A549 (cell line): ENCODE data around the gene CLRN2. TPM values are rescaled to one million over a fixed set of nuclear protein-coding genes. Genes with fewer than 3 reads are reported as not detected.

Source experiments
- ATAC-seq, 2 experiments: fragments of 200-7000 bp in 1 of 2; fragments of >200 bp in 1 of 2; cut with Nextera tagmentation in 1 of 2; cut with Tn5 transposase in 1 of 2; 3 replicates each; pipeline versions ENCODE4 v1.8.0 to v1.9.1; 2018 to 2020; ENCODE audit warnings: mild to moderate bottlenecking in 1 of 2, moderate library complexity in 1 of 2
- CTCF ChIA-PET: fragments of 300-600 bp; sonication (Branson Sonifier 250); formaldehyde crosslinking; extraction: SDS; loops from one replicate; lab custom pipeline; 2021; ENCODE audit warnings: antibody characterized with exemption, inconsistent platforms; lab: Yijun Ruan, JAX
- POLR2A ChIA-PET: fragments of 350-600 bp; formaldehyde crosslinking; extraction: SDS; loops from one replicate; lab custom pipeline; 2021; ENCODE audit warnings: antibody characterized with exemption, inconsistent platforms; lab: Yijun Ruan, JAX
- DNase-seq, 2 experiments: peaks; one replicate each; pipeline versions ENCODE4 v3.0.0 to v3.0.0-alpha.2; 2011 to 2016; ENCODE audit warnings: low read depth in 1 of 2, low spot score in 1 of 2
- FAIRE-seq: peaks from 2 replicates; lab custom pipeline; 2011; peaks lifted over from hg19 to GRCh38; lab: Jason Lieb, UNC
- H3K27ac ChIP-seq, 2 experiments: fragments of >200 bp; sonication (Bioruptor Twin); formaldehyde crosslinking; 3 replicates each; pipeline ENCODE4 v1.5.1; 2016 to 2017
- H3K4me1 ChIP-seq: fragments of >200 bp; sonication (Bioruptor Twin); formaldehyde crosslinking; 3 replicates; pipeline ENCODE4 v1.6.1; 2016
- H3K4me2 ChIP-seq: fragments of >200 bp; sonication (Bioruptor Twin); formaldehyde crosslinking; 3 replicates; pipeline ENCODE4 v1.6.1; 2016
- H3K4me3 ChIP-seq: fragments of >200 bp; sonication (Bioruptor Twin); formaldehyde crosslinking; 3 replicates; pipeline ENCODE4 v1.5.1; 2016
- H3K9me3 ChIP-seq: fragments of >200 bp; sonication (Bioruptor Twin); formaldehyde crosslinking; 3 replicates; pipeline ENCODE4 v1.6.1; 2016
- BHLHE40 ChIP-seq: IDR thresholded peaks from 2 replicates; pipeline ENCODE4 v1.6.1; 2012; ENCODE audit warnings: low read depth, low read length, inconsistent platforms
- KDM1A ChIP-seq: fragments of 200-600 bp; sonication (generic); IDR thresholded peaks from 2 replicates; pipeline ENCODE4 v1.6.1; 2016; ENCODE audit warnings: low read depth, mild to moderate bottlenecking
- MAFK ChIP-seq: fragments of 450-650 bp; IDR thresholded peaks from 2 replicates; pipeline ENCODE4 v1.6.1; 2014; ENCODE audit not compliant: partially characterized antibody
- NR3C1 ChIP-seq: fragments of >200 bp; sonication (Bioruptor Twin); formaldehyde crosslinking; IDR thresholded peaks from 3 replicates; pipeline ENCODE4 v1.6.1; 2017
- PHF8 ChIP-seq: fragments of 200-600 bp; sonication (generic); IDR thresholded peaks from 2 replicates; pipeline ENCODE4 v1.6.1; 2016; ENCODE audit warnings: low read depth, mild to moderate bottlenecking, antibody characterized with exemption, moderate library complexity, borderline replicate concordance
- POLR2A ChIP-seq: IDR thresholded peaks from 2 replicates; pipeline ENCODE4 v1.6.1; 2012; ENCODE audit warnings: mild to moderate bottlenecking, low read length
- RFX5 ChIP-seq: fragments of 450-650 bp; IDR thresholded peaks from 2 replicates; pipeline ENCODE4 v1.7.1; 2014; ENCODE audit warnings: antibody characterized with exemption, mild to moderate bottlenecking, moderate library complexity
- TP53 ChIP-seq: fragments of 250-450 bp; sonication (Bioruptor Pico); IDR thresholded peaks from 2 replicates; pipeline ENCODE4 v1.5.0; 2021; ENCODE audit warnings: mild to moderate bottlenecking, moderate library complexity
- ZFP36 ChIP-seq: fragments of 450-650 bp; IDR thresholded peaks from 2 replicates; pipeline ENCODE4 v1.6.1; 2014; ENCODE audit warnings: borderline replicate concordance; ENCODE audit not compliant: partially characterized antibody
- WGBS: methylation state at CpG from one replicate; pipeline ENCODE4 v1.1.6; 2017; ENCODE audit errors: missing lambda C conversion rate; 5-methylcytosine and 5-hydroxymethylcytosine counted together
- polyA plus RNA-seq, 4 experiments: library from polyadenylated mRNA; depleted of rRNA in 3 of 4; stranded (reverse); fragments of >200 nt; fragmentation: RNase III in 1 of 4; extraction: RNeasy Plus Mini Kit Qiagen cat#74134 plus additional on column Dnase treatment in 1 of 4; gene quantifications; 2 replicates in 3 of 4; 3 replicates in 1 of 4; pipeline ENCODE4 v1.2.3, GENCODE V29; 2011 to 2017
- TF ChIP-seq, protein P1 (sequence below): fragments of 150-350 bp; IDR thresholded peaks from 2 replicates; pipeline ENCODE4 v1.6.1; 2014; ENCODE audit warnings: low read depth, mild to moderate bottlenecking, low read length
- TF ChIP-seq, protein P2 (sequence below): IDR thresholded peaks from 2 replicates; pipeline ENCODE4 v1.6.1; 2012; ENCODE audit warnings: low read depth, borderline replicate concordance
- TF ChIP-seq, protein P3 (sequence below): fragments of 450-650 bp; IDR thresholded peaks from 2 replicates; pipeline ENCODE4 v1.6.1; 2014; ENCODE audit warnings: antibody characterized with exemption
- TF ChIP-seq, protein P4 (sequence below): fragments of 250-450 bp; sonication (Bioruptor Pico); IDR thresholded peaks from 2 replicates; pipeline ENCODE4 v1.5.0; 2021; ENCODE audit warnings: mild to moderate bottlenecking, moderate library complexity, borderline replicate concordance
- TF ChIP-seq, protein P5 (sequence below): IDR thresholded peaks from 2 replicates; pipeline ENCODE4 v1.6.1; 2012

CLRN2 gene
- polyA plus RNA-seq, 2 of the 4 experiments (the other 2 are of a cell fraction), result not detected

DNA sequence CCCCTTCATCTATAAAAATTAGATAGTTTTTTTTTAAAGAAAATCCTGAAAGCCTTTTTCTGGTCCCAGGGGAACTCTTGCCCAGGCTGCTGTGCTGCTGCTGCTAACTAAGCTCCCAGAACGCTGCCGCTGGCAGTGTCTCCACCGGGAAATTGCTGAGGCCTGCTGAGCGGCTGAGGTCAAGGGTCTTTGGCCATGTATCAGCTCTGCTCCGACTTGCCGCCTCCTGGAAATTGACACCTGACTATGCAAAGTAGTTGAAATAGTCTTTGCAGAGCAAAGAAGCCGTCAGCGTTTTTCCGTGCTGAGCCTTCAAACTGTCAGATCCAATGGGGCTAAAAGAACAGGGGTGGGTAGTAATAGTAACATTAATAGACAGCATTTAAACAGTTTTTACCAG lies 3.9 kb upstream of the CLRN2 start:
- WGBS, result 61% methylated on average over 9 of the region's 9 CpGs
- ChIA-PET CTCF (interaction anchor here (1.1 kb wide), 1 partner anchor 39 kb away, joined by 3 read pairs; no protein-coding TSS in a partner anchor), POLR2A (no interaction called here)
- TF ChIP-seq, protein P1, sequence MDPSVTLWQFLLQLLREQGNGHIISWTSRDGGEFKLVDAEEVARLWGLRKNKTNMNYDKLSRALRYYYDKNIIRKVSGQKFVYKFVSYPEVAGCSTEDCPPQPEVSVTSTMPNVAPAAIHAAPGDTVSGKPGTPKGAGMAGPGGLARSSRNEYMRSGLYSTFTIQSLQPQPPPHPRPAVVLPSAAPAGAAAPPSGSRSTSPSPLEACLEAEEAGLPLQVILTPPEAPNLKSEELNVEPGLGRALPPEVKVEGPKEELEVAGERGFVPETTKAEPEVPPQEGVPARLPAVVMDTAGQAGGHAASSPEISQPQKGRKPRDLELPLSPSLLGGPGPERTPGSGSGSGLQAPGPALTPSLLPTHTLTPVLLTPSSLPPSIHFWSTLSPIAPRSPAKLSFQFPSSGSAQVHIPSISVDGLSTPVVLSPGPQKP, result no peak
- TF ChIP-seq RFX5 (no peak), BHLHE40 (no peak), KDM1A (no peak), TP53 (CRISPR knock-in tag) (no peak), NR3C1 (no peak), PHF8 (no peak), POLR2A (no peak)
- TF ChIP-seq, protein P2, sequence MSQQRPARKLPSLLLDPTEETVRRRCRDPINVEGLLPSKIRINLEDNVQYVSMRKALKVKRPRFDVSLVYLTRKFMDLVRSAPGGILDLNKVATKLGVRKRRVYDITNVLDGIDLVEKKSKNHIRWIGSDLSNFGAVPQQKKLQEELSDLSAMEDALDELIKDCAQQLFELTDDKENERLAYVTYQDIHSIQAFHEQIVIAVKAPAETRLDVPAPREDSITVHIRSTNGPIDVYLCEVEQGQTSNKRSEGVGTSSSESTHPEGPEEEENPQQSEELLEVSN, result no peak
- TF ChIP-seq, protein P3, sequence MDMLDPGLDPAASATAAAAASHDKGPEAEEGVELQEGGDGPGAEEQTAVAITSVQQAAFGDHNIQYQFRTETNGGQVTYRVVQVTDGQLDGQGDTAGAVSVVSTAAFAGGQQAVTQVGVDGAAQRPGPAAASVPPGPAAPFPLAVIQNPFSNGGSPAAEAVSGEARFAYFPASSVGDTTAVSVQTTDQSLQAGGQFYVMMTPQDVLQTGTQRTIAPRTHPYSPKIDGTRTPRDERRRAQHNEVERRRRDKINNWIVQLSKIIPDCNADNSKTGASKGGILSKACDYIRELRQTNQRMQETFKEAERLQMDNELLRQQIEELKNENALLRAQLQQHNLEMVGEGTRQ, result no peak
- FAIRE-seq (no peak), ATAC-seq (no peak), DNase-seq (no peak)
- peaks cover 15% of the 10 kb centered on the region; the same call in 1 of the 3 replicates for H3K4me1 ChIP-seq
- H3K27ac ChIP-seq, result peak overlapping the region; percentile 77 to 97
- no peaks in the 10 kb centered on the region for H3K9me3 ChIP-seq
- H3K4me3 ChIP-seq, result peak overlapping the region; percentile 81
- peak overlapping the region; percentile 91 for H3K4me2 ChIP-seq

DNA sequence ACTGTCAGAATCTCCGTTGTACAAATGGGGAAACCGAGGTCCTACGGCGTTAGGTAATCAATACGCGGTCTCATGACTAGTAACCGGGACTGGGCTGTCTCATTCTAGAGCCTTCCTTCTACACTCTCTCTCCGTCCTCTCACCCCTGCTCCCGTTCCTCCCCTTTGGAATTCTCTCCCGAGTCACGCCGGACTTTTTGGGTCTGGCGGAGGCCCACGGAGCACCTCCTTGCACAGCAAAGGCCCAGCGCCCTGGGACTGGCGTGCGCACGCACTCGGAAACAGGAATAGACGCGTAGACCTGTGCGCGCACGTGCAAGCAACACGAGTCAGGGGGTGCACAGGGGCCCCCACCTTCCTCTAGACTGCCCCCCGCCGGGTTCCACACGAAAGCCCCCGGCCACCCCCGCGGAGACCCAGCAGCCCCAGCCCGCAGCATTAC lies 3.4 kb upstream of the CLRN2 start:
- POLR2A ChIA-PET, result interaction anchor here (1.0 kb wide), 1 partner anchor 103 kb away, joined by 3 read pairs; the partner anchor contains the start of gene MED28
- peak overlapping the region; percentile 77 to 97 for H3K27ac ChIP-seq
- no peak for FAIRE-seq
- peak; percentile 78 to 81 for ATAC-seq
- CTCF ChIA-PET, result interaction anchor here (0.8 to 1.7 kb wide), 3 partner anchors 16 to 297 kb away, joined by 3 to 4 read pairs (median 3); no protein-coding TSS in a partner anchor
- H3K4me2 ChIP-seq, result peak overlapping the region; percentile 91
- H3K4me3 ChIP-seq, result peak overlapping the region; percentile 81
- 36% methylated on average over 10 of the region's 32 CpGs for WGBS
- no peaks in the 10 kb centered on the region for H3K9me3 ChIP-seq
- peak; percentile 28 to 46 for DNase-seq
- TF ChIP-seq MAFK, result no peak
- TF ChIP-seq, protein P4, sequence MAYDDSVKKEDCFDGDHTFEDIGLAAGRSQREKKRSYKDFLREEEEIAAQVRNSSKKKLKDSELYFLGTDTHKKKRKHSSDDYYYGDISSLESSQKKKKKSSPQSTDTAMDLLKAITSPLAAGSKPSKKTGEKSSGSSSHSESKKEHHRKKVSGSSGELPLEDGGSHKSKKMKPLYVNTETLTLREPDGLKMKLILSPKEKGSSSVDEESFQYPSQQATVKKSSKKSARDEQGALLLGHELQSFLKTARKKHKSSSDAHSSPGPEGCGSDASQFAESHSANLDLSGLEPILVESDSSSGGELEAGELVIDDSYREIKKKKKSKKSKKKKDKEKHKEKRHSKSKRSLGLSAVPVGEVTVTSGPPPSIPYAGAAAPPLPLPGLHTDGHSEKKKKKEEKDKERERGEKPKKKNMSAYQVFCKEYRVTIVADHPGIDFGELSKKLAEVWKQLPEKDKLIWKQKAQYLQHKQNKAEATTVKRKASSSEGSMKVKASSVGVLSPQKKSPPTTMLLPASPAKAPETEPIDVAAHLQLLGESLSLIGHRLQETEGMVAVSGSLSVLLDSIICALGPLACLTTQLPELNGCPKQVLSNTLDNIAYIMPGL, result no peak
- TF ChIP-seq ZFP36, result no peak
- TF ChIP-seq, protein P3, result no peak
- TF ChIP-seq, protein P5, sequence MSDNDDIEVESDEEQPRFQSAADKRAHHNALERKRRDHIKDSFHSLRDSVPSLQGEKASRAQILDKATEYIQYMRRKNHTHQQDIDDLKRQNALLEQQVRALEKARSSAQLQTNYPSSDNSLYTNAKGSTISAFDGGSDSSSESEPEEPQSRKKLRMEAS, result peak; percentile 52; the same call in 1 of the 2 replicates
- peak; percentile 69 for TF ChIP-seq PHF8
- TF ChIP-seq, all 56 proteins: peak for 2
- peaks cover 15% of the 10 kb centered on the region; the same call in 1 of the 3 replicates for H3K4me1 ChIP-seq
